HCT116 (cell line): ENCODE results near the gene ADAMTSL2. TPM values are rescaled to one million over a fixed set of nuclear protein-coding genes. Genes with fewer than 3 reads are reported as not detected.

Experiments used
- ATAC-seq: fragments of 200-7000 bp; cut with Tn5 transposase; 2 replicates; pipeline ENCODE4 v1.9.1; 2020; ENCODE audit warnings: mild to moderate bottlenecking, moderate library complexity
- BruUV-seq: library from RNA; stranded (reverse); fragments of 400-500 nt; replicated peaks from 2 replicates; lab custom pipeline; 2021; lab: Mats Ljungman, UMichigan
- CTCF ChIA-PET: fragments of 300-600 bp; sonication (Branson Sonifier 250); formaldehyde crosslinking; loops from one replicate; lab custom pipeline; 2021; ENCODE audit warnings: antibody characterized with exemption; lab: Charles Lee
- POLR2A ChIA-PET: fragments of 300-600, 350-600 bp; sonication (Branson Sonifier 250); formaldehyde crosslinking; loops from one replicate; lab custom pipeline; 2021; ENCODE audit warnings: antibody characterized with exemption; lab: Charles Lee
- RAD21 ChIA-PET, 2 experiments: fragments of 300-600 bp; sonication (Branson Sonifier 250); formaldehyde crosslinking; loops; one replicate each; lab custom pipeline; 2023; ENCODE audit warnings: low total read pairs in 2 of 2; ENCODE audit not compliant: uncharacterized antibody in 2 of 2, unreplicated experiment in 2 of 2, low non-redundant PET in 1 of 2; lab: Charles Lee
- DNase-seq: peaks from one replicate; pipeline ENCODE4 v3.0.0-alpha.2; 2010; ENCODE audit warnings: low read depth, low spot score
- H2AFZ ChIP-seq: fragments of 200-600 bp; shearing (Covaris generic), sonication (generic); 2 replicates; pipeline ENCODE4 v1.6.1; 2017; ENCODE audit warnings: low read depth, mixed run types, mixed read lengths, antibody characterized with exemption, low read length; ENCODE audit not compliant: poor library complexity, severe bottlenecking
- H3K27ac ChIP-seq: 2 replicates; pipeline ENCODE4 v1.5.1; 2012; ENCODE audit warnings: low read depth, low read length
- H3K27me3 ChIP-seq: fragments of 200-600 bp; sonication (generic); 2 replicates; pipeline ENCODE4 v1.6.1; 2016; ENCODE audit warnings: mixed run types, low read length, mixed read lengths; ENCODE audit not compliant: insufficient read depth
- H3K36me3 ChIP-seq, 2 experiments: fragments of 200-500 bp in 1 of 2; fragments of 200-600 bp in 1 of 2; sonication (Bioruptor generic) in 1 of 2; sonication (generic) in 1 of 2; 2 replicates each; pipeline versions ENCODE4 v1.5.1 to v1.6.1; 2014 to 2016; ENCODE audit warnings: low read length in 2 of 2, inconsistent platforms in 1 of 2, mixed read lengths in 1 of 2, mixed run types in 1 of 2; ENCODE audit not compliant: insufficient read depth in 2 of 2, control insufficient read depth in 1 of 2
- H3K4me1 ChIP-seq, 2 experiments: fragments of 200-600 bp in 1 of 2; sonication (generic) in 1 of 2; 2 replicates each; pipeline versions ENCODE4 v1.5.1 to v1.6.1; 2012 to 2017; ENCODE audit warnings: low read length in 2 of 2, inconsistent platforms in 1 of 2, mild to moderate bottlenecking in 1 of 2, mixed read lengths in 1 of 2, mixed run types in 1 of 2, moderate library complexity in 1 of 2; ENCODE audit not compliant: insufficient read depth in 2 of 2, control insufficient read depth in 1 of 2
- H3K4me2 ChIP-seq: fragments of 200-600 bp; sonication (generic); 2 replicates; pipeline ENCODE4 v1.6.1; 2017; ENCODE audit warnings: mixed run types, low read length, mixed read lengths
- H3K4me3 ChIP-seq, 2 experiments: fragments of 200-600 bp in 1 of 2; sonication (generic) in 1 of 2; replicated peaks in 1 of 2; 2 replicates each; pipeline ENCODE4 v1.5.1; 2011 to 2016; ENCODE audit warnings: low read length in 2 of 2, control low read depth in 1 of 2, low read depth in 1 of 2, mild to moderate bottlenecking in 1 of 2, mixed read lengths in 1 of 2, mixed run types in 1 of 2
- H3K79me2 ChIP-seq: fragments of 200-600 bp; sonication (generic); 2 replicates; pipeline ENCODE4 v1.6.1; 2017; ENCODE audit warnings: mild to moderate bottlenecking, mixed run types, low read length, moderate library complexity, mixed read lengths; ENCODE audit not compliant: insufficient read depth
- H3K9ac ChIP-seq: fragments of 200-600 bp; sonication (generic); 2 replicates; pipeline ENCODE4 v1.6.1; 2016; ENCODE audit warnings: low read length, mixed read lengths
- H3K9me2 ChIP-seq: fragments of 200-600 bp; sonication (generic), shearing (Covaris generic); 2 replicates; pipeline ENCODE4 v1.6.1; 2017; ENCODE audit warnings: mixed run types, mild to moderate bottlenecking, moderate library complexity; ENCODE audit not compliant: insufficient read depth
- H3K9me3 ChIP-seq, 2 experiments: fragments of 200-500 bp in 1 of 2; fragments of 200-600 bp in 1 of 2; sonication (Bioruptor generic) in 1 of 2; sonication (generic) in 1 of 2; 2 replicates each; pipeline ENCODE4 v1.6.1; 2014 to 2017; ENCODE audit warnings: low read length in 2 of 2, mixed read lengths in 2 of 2, inconsistent platforms in 1 of 2, low read depth in 1 of 2, mild to moderate bottlenecking in 1 of 2, mixed run types in 1 of 2, moderate library complexity in 1 of 2; ENCODE audit not compliant: control insufficient read depth in 1 of 2, insufficient read depth in 1 of 2
- H4K20me1 ChIP-seq: fragments of 200-600 bp; sonication (generic), shearing (Covaris generic); 2 replicates; pipeline ENCODE4 v1.6.1; 2017; ENCODE audit warnings: mixed run types, mild to moderate bottlenecking, moderate library complexity; ENCODE audit not compliant: insufficient read depth
- CBX3 ChIP-seq: IDR thresholded peaks from 2 replicates; pipeline ENCODE4 v1.6.1; 2012; ENCODE audit warnings: low read depth
- SIN3A ChIP-seq: IDR thresholded peaks from 2 replicates; pipeline ENCODE4 v1.6.1; 2012; ENCODE audit warnings: low read depth
- intact Hi-C: fragments of 100-400 bp; cut with micrococcal nuclease; formaldehyde crosslinking; loops from 2 replicates; pipeline ENCODE4 v1.10.0; 2022
- total RNA-seq: library from RNA; stranded (reverse); gene quantifications from one replicate; pipeline ENCODE4 v1.2.1, GENCODE V29; 2021; ENCODE audit not compliant: unreplicated experiment
- TF ChIP-seq, protein P1 (sequence below), 3 experiments: fragments of 200-600 bp in 1 of 3; sonication (generic) in 1 of 3; IDR thresholded peaks in 2 of 3; conservative IDR thresholded peaks in 1 of 3; 2 replicates each; pipeline ENCODE4 v1.5.1; 2012 to 2017; ENCODE audit warnings: low read depth in 2 of 3, low read length in 2 of 3, antibody characterized with exemption in 1 of 3, borderline replicate concordance in 1 of 3, control low read depth in 1 of 3, mild to moderate bottlenecking in 1 of 3, mixed read lengths in 1 of 3, mixed run types in 1 of 3, moderate library complexity in 1 of 3; ENCODE audit not compliant: insufficient read depth in 1 of 3

Gene ADAMTSL2
- total RNA-seq, 1 experiment from 2014 or later = not detected

DNA sequence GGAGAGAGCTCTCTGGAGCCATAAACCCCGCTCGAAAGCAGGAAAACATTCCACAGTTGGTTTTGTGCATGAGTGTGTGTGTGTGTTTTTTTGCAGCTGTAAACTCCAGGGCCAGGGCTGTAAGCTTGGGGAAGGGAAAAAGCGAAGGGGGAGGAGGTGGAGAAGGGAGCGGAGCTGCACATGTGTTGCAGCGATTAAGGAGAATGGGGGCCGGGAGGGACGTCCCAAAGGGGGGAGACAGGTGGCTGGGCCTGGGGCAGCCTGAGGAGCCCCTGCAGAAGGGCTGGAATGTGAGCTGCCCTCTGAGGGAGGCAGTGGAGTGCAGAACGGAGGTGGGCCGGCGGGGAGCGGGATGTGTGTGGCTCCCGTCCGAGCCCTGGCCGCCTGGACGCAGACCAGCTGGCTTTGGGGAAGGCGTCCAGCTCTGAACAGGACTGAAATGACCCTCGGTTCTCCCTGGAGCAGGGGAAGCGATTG is 7.0 kb upstream of the ADAMTSL2 start:
- H3K4me2 ChIP-seq = no peak overlapping the region
- no peaks in the 10 kb centered on the region for H3K9me3 ChIP-seq
- H3K4me3 ChIP-seq = no peak overlapping the region
- H3K4me1 ChIP-seq = peaks cover 8 to 19% of the 10 kb centered on the region in 2 experiments; a peak in 3 of 4 replicates
- no peaks in the 10 kb centered on the region for H3K36me3 ChIP-seq
- H3K9me2 ChIP-seq = no peaks in the 10 kb centered on the region
- TF ChIP-seq SIN3A = no peak
- ATAC-seq = no peak
- H3K9ac ChIP-seq = no peak overlapping the region
- intact Hi-C loops = no loop called here
- POLR2A ChIA-PET = no interaction called here
- no peaks in the 10 kb centered on the region for H3K27me3 ChIP-seq
- no TSS peak for BruUV-seq
- no peaks in the 10 kb centered on the region for H3K79me2 ChIP-seq
- no peak overlapping the region for H3K27ac ChIP-seq
- CTCF ChIA-PET = no interaction called here
- DNase-seq = no peak
- RAD21 ChIA-PET = no interaction called here
- no peak overlapping the region for H2AFZ ChIP-seq
- H4K20me1 ChIP-seq = no peaks in the 10 kb centered on the region

DNA sequence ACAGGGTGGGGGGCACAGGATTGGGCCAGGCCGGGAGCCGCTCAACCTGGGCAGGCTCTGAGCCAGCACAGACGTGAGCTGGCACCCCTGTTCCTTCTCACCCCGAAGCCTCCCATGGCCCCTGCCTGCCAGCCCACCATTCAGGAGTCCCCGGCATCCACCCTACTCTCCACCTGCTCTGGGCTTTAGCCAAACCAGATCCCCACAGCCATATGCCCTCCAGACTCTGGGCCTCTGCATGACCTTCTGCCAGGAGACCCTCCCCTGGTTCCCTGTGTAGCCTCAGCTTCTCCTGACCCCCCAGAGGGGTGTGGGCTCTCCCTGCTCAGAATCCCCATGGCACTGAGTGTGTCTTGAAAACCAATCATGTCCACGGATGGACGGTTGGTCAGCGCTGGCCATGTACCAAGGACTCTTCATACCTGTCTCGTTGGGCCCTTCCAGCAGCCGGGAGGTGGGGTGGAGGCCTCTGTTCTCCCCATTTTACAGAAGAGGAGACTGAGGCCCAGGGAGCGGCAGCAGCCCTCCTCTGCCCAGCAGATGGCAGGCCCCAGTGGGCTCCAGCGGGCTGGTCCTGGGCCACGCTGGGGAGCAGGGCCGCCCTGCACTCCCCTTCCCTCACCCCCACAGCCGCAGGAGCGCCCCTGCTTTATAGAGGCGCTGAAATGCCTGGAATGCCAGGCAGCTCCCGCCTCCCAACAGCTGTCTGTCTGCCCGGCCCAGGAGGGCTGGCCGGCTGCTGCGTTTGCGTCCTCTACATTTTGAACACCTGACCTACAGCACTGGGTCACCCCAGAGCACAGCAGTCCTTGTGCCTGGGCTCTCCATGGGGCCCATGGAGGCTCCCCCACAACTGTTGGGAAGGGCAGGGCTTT is 6.3 kb upstream of the ADAMTSL2 start:
- H3K4me1 ChIP-seq = peaks cover 8 to 12% of the 10 kb centered on the region in 2 experiments; a peak in 3 of 4 replicates
- no peak overlapping the region for H2AFZ ChIP-seq
- no peak overlapping the region for H3K4me3 ChIP-seq
- CTCF ChIA-PET = no interaction called here
- TF ChIP-seq, protein P1, sequence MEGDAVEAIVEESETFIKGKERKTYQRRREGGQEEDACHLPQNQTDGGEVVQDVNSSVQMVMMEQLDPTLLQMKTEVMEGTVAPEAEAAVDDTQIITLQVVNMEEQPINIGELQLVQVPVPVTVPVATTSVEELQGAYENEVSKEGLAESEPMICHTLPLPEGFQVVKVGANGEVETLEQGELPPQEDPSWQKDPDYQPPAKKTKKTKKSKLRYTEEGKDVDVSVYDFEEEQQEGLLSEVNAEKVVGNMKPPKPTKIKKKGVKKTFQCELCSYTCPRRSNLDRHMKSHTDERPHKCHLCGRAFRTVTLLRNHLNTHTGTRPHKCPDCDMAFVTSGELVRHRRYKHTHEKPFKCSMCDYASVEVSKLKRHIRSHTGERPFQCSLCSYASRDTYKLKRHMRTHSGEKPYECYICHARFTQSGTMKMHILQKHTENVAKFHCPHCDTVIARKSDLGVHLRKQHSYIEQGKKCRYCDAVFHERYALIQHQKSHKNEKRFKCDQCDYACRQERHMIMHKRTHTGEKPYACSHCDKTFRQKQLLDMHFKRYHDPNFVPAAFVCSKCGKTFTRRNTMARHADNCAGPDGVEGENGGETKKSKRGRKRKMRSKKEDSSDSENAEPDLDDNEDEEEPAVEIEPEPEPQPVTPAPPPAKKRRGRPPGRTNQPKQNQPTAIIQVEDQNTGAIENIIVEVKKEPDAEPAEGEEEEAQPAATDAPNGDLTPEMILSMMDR (IDR thresholded peaks at IDR 0.05 in 2 of 3, conservative IDR thresholded peaks at IDR 0.05 in 1 of 3; ENCODE audit: borderline replicate concordance in 1 of 3, insufficient read depth in 1 of 3, low read depth in 2 of 3, low read length in 2 of 3) = no peak
- TF ChIP-seq CBX3 = no peak
- ATAC-seq (no peak), DNase-seq (no peak)
- no peak overlapping the region for H3K9ac ChIP-seq
- H4K20me1 ChIP-seq = no peaks in the 10 kb centered on the region
- no peaks in the 10 kb centered on the region for H3K79me2 ChIP-seq
- no peaks in the 10 kb centered on the region for H3K27me3 ChIP-seq
- no peak overlapping the region for H3K27ac ChIP-seq
- H3K36me3 ChIP-seq = no peaks in the 10 kb centered on the region
- intact Hi-C loops = no loop called here
- POLR2A ChIA-PET = no interaction called here
- RAD21 ChIA-PET = no interaction called here
- no peaks in the 10 kb centered on the region for H3K9me2 ChIP-seq
- H3K9me3 ChIP-seq = no peaks in the 10 kb centered on the region
- H3K4me2 ChIP-seq = no peak overlapping the region
- no TSS peak for BruUV-seq
